Choroid plexus epithelial cell (primary cell): ENCODE data around the gene CADM1.

Source experiments
- DNase-seq: peaks from one replicate; pipeline ENCODE4 v3.0.0-alpha.2; 2010; ENCODE audit warnings: low read depth
- H3K4me3 ChIP-seq: 2 replicates; pipeline ENCODE4 v1.5.1; 2011; ENCODE audit warnings: low read depth, mild to moderate bottlenecking, control low read depth, low read length, moderate library complexity
- TF ChIP-seq, protein P1 (sequence below): conservative IDR thresholded peaks from 2 replicates; pipeline ENCODE4 v1.5.1; 2011; ENCODE audit warnings: low read depth, mild to moderate bottlenecking, control low read depth, inconsistent platforms, low read length, moderate library complexity

CADM1 gene

DNA sequence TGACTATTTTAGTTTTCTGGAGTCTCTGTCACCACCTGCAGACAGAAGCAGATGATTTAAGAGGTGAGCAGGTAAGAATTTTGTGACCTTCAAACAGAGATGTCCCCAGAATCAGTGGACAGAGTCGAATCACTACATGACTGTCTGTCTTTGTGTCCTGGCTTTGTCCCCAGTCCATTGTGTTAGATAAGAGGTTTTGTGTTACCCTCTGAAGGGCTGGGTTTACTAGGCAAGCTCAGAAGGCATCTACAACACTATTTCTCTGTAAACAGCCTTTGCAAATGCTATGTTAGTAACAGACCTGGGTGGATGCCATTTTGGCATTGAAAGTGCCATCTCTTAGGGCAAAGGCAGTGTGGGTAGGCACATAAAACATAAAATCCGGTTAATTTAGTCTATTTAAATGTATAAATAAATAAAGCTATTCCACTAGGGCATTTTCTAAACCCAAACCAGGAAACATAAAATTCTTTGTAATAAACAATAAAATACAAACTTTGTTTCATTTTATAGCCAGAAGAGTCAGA is 40.3 kb upstream of the CADM1 start:
- H3K4me3 ChIP-seq, result no peak overlapping the region
- DNase-seq, result no peak
- TF ChIP-seq, protein P1, sequence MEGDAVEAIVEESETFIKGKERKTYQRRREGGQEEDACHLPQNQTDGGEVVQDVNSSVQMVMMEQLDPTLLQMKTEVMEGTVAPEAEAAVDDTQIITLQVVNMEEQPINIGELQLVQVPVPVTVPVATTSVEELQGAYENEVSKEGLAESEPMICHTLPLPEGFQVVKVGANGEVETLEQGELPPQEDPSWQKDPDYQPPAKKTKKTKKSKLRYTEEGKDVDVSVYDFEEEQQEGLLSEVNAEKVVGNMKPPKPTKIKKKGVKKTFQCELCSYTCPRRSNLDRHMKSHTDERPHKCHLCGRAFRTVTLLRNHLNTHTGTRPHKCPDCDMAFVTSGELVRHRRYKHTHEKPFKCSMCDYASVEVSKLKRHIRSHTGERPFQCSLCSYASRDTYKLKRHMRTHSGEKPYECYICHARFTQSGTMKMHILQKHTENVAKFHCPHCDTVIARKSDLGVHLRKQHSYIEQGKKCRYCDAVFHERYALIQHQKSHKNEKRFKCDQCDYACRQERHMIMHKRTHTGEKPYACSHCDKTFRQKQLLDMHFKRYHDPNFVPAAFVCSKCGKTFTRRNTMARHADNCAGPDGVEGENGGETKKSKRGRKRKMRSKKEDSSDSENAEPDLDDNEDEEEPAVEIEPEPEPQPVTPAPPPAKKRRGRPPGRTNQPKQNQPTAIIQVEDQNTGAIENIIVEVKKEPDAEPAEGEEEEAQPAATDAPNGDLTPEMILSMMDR, result no peak

DNA sequence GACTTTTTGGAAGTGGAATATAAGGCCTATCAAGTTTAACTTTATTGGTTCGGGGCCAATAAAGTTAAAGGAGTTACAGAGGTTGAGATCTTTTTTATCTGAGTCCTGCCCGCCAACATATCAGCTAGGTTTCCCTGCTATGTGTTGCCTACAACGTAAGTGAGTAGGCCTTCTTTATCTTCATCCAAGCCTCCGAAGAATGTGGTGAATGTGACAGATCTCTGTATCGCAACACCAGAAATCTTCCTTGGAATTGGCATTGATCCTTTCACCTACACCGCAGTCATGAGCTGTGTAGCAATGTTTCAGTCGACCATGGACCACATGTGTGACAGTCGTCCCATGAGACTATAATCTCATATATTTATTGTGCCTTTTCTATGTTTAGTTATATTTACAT is 37.3 kb upstream of the CADM1 start:
- DNase-seq, result no peak
- no peak overlapping the region for H3K4me3 ChIP-seq
- TF ChIP-seq, protein P1, result no peak

DNA sequence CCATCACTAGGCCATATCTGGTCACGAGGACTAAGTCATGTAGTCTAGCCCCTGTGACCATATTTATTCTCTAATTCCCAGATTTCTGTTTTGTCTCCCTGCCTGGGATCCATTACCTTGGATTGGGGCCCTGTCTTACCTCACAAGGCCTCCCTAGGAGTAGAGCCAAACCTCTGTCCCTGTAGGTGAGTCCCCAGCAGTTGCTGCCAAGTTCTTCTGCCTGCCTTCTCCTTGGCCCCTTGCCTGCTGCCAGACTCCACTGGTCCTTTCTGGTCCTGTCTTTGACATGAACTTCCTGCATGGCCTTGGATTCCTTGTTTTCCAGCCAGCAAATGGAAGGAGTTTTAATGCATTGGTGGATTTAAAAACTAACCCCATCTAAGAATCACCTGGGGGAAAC is 35.6 kb upstream of the CADM1 start:
- no peak for DNase-seq
- H3K4me3 ChIP-seq, result no peak overlapping the region
- TF ChIP-seq, protein P1, result no peak

DNA sequence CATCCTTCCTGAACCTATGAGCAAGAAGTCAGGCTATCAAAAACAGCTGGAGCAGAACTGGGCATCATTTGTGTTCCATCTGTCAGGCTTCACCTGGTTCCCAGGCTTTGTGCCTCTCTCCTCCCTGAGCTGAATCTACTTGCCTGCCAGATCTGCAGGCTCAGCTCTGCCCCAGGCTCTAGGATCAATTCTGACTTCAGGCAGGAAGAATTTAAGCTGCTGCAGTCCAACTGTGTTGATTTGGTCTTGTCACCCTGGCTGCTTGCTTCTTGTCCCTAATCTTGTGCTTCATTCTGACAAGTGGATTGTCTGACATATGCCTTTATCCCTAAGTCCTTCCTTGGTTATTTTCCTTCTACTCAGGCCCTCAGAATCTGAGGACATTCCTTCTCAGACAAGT is 31.6 kb upstream of the CADM1 start:
- TF ChIP-seq, protein P1, result no peak
- H3K4me3 ChIP-seq, result no peak overlapping the region
- DNase-seq, result no peak

DNA sequence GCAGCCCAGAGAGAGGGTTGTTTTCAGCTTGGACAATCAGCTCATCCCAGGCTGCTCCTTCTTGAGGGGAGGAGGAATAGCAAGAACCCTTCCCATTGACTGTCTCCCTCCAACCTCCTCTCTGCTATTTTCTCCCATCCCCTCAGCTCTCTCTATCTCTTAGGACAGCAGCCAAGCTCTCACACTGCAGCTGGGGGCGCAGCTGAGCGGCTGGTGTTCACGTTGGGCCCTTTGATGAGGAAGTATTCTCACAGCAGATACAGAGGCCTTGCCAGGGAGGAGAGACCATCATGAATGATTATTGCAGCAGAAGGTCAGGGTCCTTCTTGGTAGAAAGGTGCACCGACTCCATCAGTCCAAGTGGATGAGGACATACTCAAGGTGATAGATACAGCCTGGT is 26.5 kb upstream of the CADM1 start:
- no peak for DNase-seq
- no peak overlapping the region for H3K4me3 ChIP-seq
- TF ChIP-seq, protein P1, result no peak

DNA sequence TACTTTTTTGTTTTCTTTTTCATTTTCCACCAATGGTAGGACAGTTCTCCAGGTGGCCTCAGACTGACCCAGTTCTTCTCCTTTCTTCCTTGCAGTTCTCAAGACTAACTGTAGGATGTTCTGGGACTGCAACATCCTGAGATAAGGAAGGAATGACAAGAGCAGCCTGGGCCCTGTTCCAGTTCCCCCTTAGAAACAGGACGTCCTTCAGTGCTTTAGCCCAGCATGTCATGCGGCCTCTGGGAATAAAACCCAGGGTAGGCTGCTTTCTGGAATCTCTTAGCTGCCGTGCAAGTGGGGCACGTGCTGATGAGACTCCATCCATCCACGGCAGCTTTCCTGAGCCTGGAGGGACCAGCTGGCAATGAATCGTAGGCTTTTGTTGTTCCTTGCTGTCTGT is 24.0 kb upstream of the CADM1 start:
- TF ChIP-seq, protein P1, result no peak
- no peak for DNase-seq

DNA sequence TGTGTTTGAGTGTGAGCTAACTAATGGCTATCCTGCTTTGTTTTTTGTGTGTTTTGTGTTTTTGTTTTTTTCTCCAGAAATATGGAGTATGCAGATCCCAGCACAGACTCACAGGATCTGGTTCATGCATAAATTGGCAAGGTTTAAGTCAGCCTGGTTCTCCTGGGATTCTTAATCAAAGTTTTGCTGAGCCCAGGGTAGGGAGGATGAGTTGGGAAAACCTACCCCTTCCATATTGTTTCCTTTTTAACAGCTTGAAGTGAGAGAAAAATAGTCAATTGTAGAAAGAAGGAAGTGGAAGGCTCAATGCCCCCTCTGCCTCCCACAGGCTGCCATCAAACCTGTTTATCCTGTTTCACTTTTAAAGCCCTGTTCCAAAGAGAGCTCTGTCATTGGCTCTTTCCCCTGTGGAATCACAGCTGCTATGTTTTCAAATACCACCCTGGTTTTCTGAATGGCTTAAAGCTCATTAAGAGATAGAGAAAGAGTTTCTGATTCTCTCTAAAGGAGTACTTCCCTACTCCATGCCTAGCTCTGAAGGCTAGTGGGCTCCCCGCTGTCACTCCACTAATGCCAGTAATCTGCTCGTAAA is 23.4 kb upstream of the CADM1 start:
- TF ChIP-seq, protein P1, result no peak
- no peak for DNase-seq
- no peak overlapping the region for H3K4me3 ChIP-seq

More for the DNA sequence above, 24.0 kb upstream of the CADM1 start:
- H3K4me3 ChIP-seq, result no peak overlapping the region
